GM12878 (cell line): ENCODE data around the gene TSC22D3.

Experiments
- EED ChIP-seq: sonication (generic); IDR thresholded peaks from 2 replicates; pipeline ENCODE4 v1.6.1; 2016; ENCODE audit warnings: antibody characterized with exemption, low read depth
- EGR1 ChIP-seq, 2 experiments: IDR thresholded peaks; 1 replicate in 1 of 2; 2 replicates in 1 of 2; pipeline ENCODE4 v1.6.1; 2011 to 2012; ENCODE audit warnings: low read depth in 2 of 2, low read length in 2 of 2, borderline replicate concordance in 1 of 2, mild to moderate bottlenecking in 1 of 2, moderate library complexity in 1 of 2
- EP300 ChIP-seq, 2 experiments: fragments of 150-350 bp in 1 of 2; IDR thresholded peaks; 2 replicates each; pipeline ENCODE4 v1.6.1; 2011 to 2012; ENCODE audit warnings: low read depth in 2 of 2, low read length in 2 of 2, borderline replicate concordance in 1 of 2, improper control_type of control experiment in 1 of 2, inconsistent platforms in 1 of 2; ENCODE audit not compliant: control insufficient read depth in 1 of 2
- FOS ChIP-seq: IDR thresholded peaks from 3 replicates; pipeline ENCODE4 v1.6.1; 2011; ENCODE audit warnings: borderline replicate concordance; ENCODE audit not compliant: insufficient read length; ENCODE audit errors: extremely low read depth
- FOXM1 ChIP-seq: IDR thresholded peaks from 2 replicates; pipeline ENCODE4 v1.6.1; 2012; ENCODE audit warnings: low read depth, mild to moderate bottlenecking, inconsistent platforms, low read length, moderate library complexity
- POLR2A ChIP-seq: IDR thresholded peaks from 2 replicates; pipeline ENCODE4 v1.6.1; 2011; ENCODE audit warnings: low read depth, mild to moderate bottlenecking, low read length
- SIN3A ChIP-seq: IDR thresholded peaks from 2 replicates; pipeline ENCODE4 v1.6.1; 2012; ENCODE audit warnings: low read depth, low read length, improper control_type of control experiment
- TAF1 ChIP-seq: IDR thresholded peaks from 2 replicates; pipeline ENCODE4 v1.6.1; 2011; ENCODE audit warnings: mild to moderate bottlenecking, low read depth, low read length, borderline replicate concordance
- TARDBP ChIP-seq: IDR thresholded peaks from 2 replicates; pipeline ENCODE4 v1.6.1; 2016; ENCODE audit warnings: borderline replicate concordance
- TF ChIP-seq, protein P1 (sequence below): fragments of 450-650 bp; IDR thresholded peaks from 2 replicates; pipeline ENCODE4 v1.6.1; 2017; ENCODE audit warnings: low read depth, mild to moderate bottlenecking, moderate library complexity
- TF ChIP-seq, protein P2 (sequence below), 3 experiments: IDR thresholded peaks in 2 of 3; conservative IDR thresholded peaks in 1 of 3; 2 replicates each; pipeline ENCODE4 v1.5.1; 2011; ENCODE audit warnings: low read depth in 3 of 3, low read length in 3 of 3, mild to moderate bottlenecking in 3 of 3, control low read depth in 2 of 3, moderate library complexity in 2 of 3, inconsistent platforms in 1 of 3, mixed read lengths in 1 of 3; ENCODE audit not compliant: control insufficient read depth in 2 of 3, insufficient read depth in 1 of 3; ENCODE audit errors: extremely low read depth in 1 of 3
- TF ChIP-seq, protein P3 (sequence below): IDR thresholded peaks from 2 replicates; pipeline ENCODE4 v1.6.1; 2012; ENCODE audit warnings: low read depth, low read length, improper control_type of control experiment

DNA sequence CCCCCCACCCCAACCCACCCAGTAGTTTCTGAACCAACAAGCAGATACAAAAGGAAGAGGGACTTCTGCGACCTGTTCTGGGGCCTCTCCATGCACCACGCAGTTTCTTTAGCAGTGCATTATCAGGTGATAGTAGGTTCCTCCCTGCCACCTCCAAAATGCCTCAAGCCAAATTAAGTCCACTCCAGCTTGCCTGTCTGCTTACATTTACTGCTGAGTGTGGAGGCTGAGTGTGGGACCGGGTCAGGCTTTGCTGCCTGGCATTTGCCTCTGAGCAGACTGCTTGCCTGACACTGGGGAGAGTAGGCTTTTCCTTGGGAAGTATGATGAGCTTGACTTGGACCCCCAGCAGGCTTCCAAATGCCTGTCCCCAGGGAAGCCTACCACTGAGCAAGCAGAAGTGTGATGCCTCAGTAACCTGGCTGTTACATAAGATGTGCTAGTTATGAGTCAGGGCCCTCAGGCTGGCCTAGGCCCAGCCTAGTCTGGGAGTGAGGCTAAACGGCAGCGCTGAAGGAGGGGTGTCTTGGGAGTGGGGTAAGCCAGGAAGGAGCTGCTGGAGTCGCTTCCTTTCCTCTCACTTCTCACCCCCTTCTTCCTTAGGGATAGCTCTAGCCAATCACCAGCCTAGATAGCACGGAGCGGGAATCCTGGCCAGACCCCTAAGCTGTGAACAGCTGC, 9.0 kb downstream of the TSC22D3 start:
- TF ChIP-seq SIN3A (no peak), FOS (no peak), EP300 (IDR thresholded peaks at IDR 0.05; ENCODE audit: borderline replicate concordance in 1 of 2, control insufficient read depth in 1 of 2, low read depth in 2 of 2, low read length in 2 of 2) (no peak), POLR2A (no peak), EGR1 (IDR thresholded peaks at IDR 0.05; ENCODE audit: borderline replicate concordance in 1 of 2, low read depth in 2 of 2, low read length in 2 of 2) (no peak), TAF1 (no peak), TARDBP (no peak), FOXM1 (no peak), EED (no peak)
- TF ChIP-seq, protein P1, sequence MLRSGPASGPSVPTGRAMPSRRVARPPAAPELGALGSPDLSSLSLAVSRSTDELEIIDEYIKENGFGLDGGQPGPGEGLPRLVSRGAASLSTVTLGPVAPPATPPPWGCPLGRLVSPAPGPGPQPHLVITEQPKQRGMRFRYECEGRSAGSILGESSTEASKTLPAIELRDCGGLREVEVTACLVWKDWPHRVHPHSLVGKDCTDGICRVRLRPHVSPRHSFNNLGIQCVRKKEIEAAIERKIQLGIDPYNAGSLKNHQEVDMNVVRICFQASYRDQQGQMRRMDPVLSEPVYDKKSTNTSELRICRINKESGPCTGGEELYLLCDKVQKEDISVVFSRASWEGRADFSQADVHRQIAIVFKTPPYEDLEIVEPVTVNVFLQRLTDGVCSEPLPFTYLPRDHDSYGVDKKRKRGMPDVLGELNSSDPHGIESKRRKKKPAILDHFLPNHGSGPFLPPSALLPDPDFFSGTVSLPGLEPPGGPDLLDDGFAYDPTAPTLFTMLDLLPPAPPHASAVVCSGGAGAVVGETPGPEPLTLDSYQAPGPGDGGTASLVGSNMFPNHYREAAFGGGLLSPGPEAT: no peak
- TF ChIP-seq, protein P2, sequence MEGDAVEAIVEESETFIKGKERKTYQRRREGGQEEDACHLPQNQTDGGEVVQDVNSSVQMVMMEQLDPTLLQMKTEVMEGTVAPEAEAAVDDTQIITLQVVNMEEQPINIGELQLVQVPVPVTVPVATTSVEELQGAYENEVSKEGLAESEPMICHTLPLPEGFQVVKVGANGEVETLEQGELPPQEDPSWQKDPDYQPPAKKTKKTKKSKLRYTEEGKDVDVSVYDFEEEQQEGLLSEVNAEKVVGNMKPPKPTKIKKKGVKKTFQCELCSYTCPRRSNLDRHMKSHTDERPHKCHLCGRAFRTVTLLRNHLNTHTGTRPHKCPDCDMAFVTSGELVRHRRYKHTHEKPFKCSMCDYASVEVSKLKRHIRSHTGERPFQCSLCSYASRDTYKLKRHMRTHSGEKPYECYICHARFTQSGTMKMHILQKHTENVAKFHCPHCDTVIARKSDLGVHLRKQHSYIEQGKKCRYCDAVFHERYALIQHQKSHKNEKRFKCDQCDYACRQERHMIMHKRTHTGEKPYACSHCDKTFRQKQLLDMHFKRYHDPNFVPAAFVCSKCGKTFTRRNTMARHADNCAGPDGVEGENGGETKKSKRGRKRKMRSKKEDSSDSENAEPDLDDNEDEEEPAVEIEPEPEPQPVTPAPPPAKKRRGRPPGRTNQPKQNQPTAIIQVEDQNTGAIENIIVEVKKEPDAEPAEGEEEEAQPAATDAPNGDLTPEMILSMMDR (IDR thresholded peaks at IDR 0.05 in 2 of 3, conservative IDR thresholded peaks at IDR 0.05 in 1 of 3; ENCODE audit: control insufficient read depth in 2 of 3, extremely low read depth in 1 of 3, insufficient read depth in 1 of 3, low read depth in 3 of 3, low read length in 3 of 3): no peak
- TF ChIP-seq, protein P3, sequence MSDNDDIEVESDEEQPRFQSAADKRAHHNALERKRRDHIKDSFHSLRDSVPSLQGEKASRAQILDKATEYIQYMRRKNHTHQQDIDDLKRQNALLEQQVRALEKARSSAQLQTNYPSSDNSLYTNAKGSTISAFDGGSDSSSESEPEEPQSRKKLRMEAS: no peak
